Keratinocyte (primary cell): Measurements from ENCODE around the gene KCNH6. TPM values are rescaled to one million over a fixed set of nuclear protein-coding genes. Genes with fewer than 3 reads are reported as not detected.

ENCODE experiments used
- DNase-seq: peaks from one replicate; pipeline ENCODE4 v3.0.0-alpha.2; 2011; ENCODE audit warnings: low read depth, missing footprints, low spot score
- FAIRE-seq: peaks from 2 replicates; lab custom pipeline; 2011; peaks lifted over from hg19 to GRCh38; lab: Jason Lieb, UNC
- H2AFZ ChIP-seq: 2 replicates; pipeline ENCODE4 v1.6.0; 2012; ENCODE audit warnings: low read length, control low read depth, inconsistent platforms; ENCODE audit not compliant: control insufficient read depth
- H3K27ac ChIP-seq: 2 replicates; pipeline ENCODE4 v1.5.1; 2011; ENCODE audit warnings: low read length; ENCODE audit not compliant: control insufficient read depth, insufficient read depth
- H3K27me3 ChIP-seq: 3 replicates; pipeline ENCODE4 v1.6.0; 2011; ENCODE audit warnings: low read length; ENCODE audit not compliant: control insufficient read depth, insufficient read depth; ENCODE audit errors: extremely low read depth
- H3K36me3 ChIP-seq, 2 experiments: 2 replicates in 1 of 2; 3 replicates in 1 of 2; pipeline ENCODE4 v1.5.1; 2011; ENCODE audit warnings: low read length in 2 of 2, mild to moderate bottlenecking in 1 of 2; ENCODE audit not compliant: control insufficient read depth in 2 of 2, insufficient read depth in 2 of 2; ENCODE audit errors: extremely low read depth in 1 of 2
- H3K4me1 ChIP-seq: 3 replicates; pipeline ENCODE4 v1.5.1; 2011; ENCODE audit warnings: low read length; ENCODE audit not compliant: control insufficient read depth, insufficient read depth; ENCODE audit errors: extremely low read depth
- H3K4me2 ChIP-seq: 3 replicates; pipeline ENCODE4 v1.6.0; 2011; ENCODE audit warnings: low read depth, low read length; ENCODE audit not compliant: control insufficient read depth, insufficient read depth; ENCODE audit errors: extremely low read depth
- H3K4me3 ChIP-seq, 3 experiments: fragments of 200-600 bp in 1 of 3; sonication (generic) in 1 of 3; 2 replicates in 2 of 3; 3 replicates in 1 of 3; pipeline ENCODE4 v1.5.1; 2011 to 2016; ENCODE audit warnings: low read length in 3 of 3, mild to moderate bottlenecking in 3 of 3, control low read depth in 2 of 3, inconsistent platforms in 1 of 3, low read depth in 1 of 3, mixed read lengths in 1 of 3, mixed run types in 1 of 3, moderate library complexity in 1 of 3; ENCODE audit not compliant: control insufficient read depth in 2 of 3, insufficient read depth in 2 of 3; ENCODE audit errors: extremely low read depth in 1 of 3
- H3K79me2 ChIP-seq: 2 replicates; pipeline ENCODE4 v1.6.0; 2012; ENCODE audit warnings: low read length; ENCODE audit not compliant: control insufficient read depth, insufficient read depth
- H3K9ac ChIP-seq: 3 replicates; pipeline ENCODE4 v1.6.0; 2011; ENCODE audit warnings: low read length; ENCODE audit not compliant: control insufficient read depth, insufficient read depth; ENCODE audit errors: extremely low read depth
- H3K9me1 ChIP-seq: 3 replicates; pipeline ENCODE4 v1.6.0; 2011; ENCODE audit warnings: low read length; ENCODE audit not compliant: control insufficient read depth, insufficient read depth; ENCODE audit errors: extremely low read depth
- H3K9me3 ChIP-seq: 2 replicates; pipeline ENCODE4 v1.5.1; 2012; ENCODE audit warnings: low read depth, low read length; ENCODE audit not compliant: control insufficient read depth
- H4K20me1 ChIP-seq: 3 replicates; pipeline ENCODE4 v1.6.0; 2011; ENCODE audit warnings: low read length; ENCODE audit not compliant: control insufficient read depth, insufficient read depth; ENCODE audit errors: extremely low read depth
- CTCF ChIP-seq, 3 experiments: IDR thresholded peaks in 1 of 3; conservative IDR thresholded peaks in 1 of 3; optimal IDR thresholded peaks in 1 of 3; 2 replicates in 2 of 3; 3 replicates in 1 of 3; pipeline versions ENCODE3 to v1.5.1; 2011; ENCODE audit warnings: low read length in 3 of 3, mild to moderate bottlenecking in 3 of 3, moderate library complexity in 2 of 3, control low read depth in 1 of 3, inconsistent platforms in 1 of 3; ENCODE audit not compliant: insufficient read depth in 2 of 3; ENCODE audit errors: extremely low read depth in 1 of 3
- EZH2 ChIP-seq: IDR thresholded peaks from one replicate; pipeline ENCODE4 v1.6.1; 2012; ENCODE audit warnings: inconsistent platforms, mild to moderate bottlenecking, low read length, moderate library complexity
- dilution Hi-C: fragments of 300-500 bp; cut with MboI; formaldehyde crosslinking; loops from one replicate; pipeline ENCODE4 v1.7.0; 2020; ENCODE audit warnings: low sequenced_read_pairs; ENCODE audit not compliant: extremely low pct_ligation_motif_present
- polyA plus RNA-seq, 5 experiments: library from polyadenylated mRNA; depleted of rRNA in 3 of 5; stranded (reverse) in 3 of 5; stranded (forward) in 1 of 5; unstranded in 1 of 5; fragments of >200 nt; gene quantifications; 1 replicate in 1 of 5; 2 replicates in 3 of 5; 3 replicates in 1 of 5; pipeline versions ENCODE4 v1.2.1 to v1.2.3, GENCODE V29; 2011 to 2012; ENCODE audit warnings: missing spikeins in 2 of 5, low read depth in 1 of 5, low replicate concordance in 1 of 5

The KCNH6 gene
- polyA plus RNA-seq, 1 donor (not counting 4 experiments of a cell fraction or from before 2014, with no cell fraction given), result not detected

GRCh38 chr17:63482509-63482908, 40.6 kb upstream of the KCNH6 start:
- H2AFZ ChIP-seq, result no peak overlapping the region
- no peaks in the 10 kb centered on the region for H3K9me3 ChIP-seq
- TF ChIP-seq CTCF (optimal IDR thresholded peaks at IDR 0.05 in 1 of 3, IDR thresholded peaks at IDR 0.05 in 1 of 3, conservative IDR thresholded peaks at IDR 0.05 in 1 of 3; ENCODE audit: extremely low read depth in 1 of 3, insufficient read depth in 2 of 3, low read length in 3 of 3), result no peak
- no peak for TF ChIP-seq EZH2
- peaks cover 15% of the 10 kb centered on the region for H3K27me3 ChIP-seq
- H3K36me3 ChIP-seq, result no peaks in the 10 kb centered on the region
- H3K4me1 ChIP-seq, result peaks cover 18% of the 10 kb centered on the region
- no peak overlapping the region for H3K4me3 ChIP-seq
- dilution Hi-C loops, result no loop called here
- FAIRE-seq (no peak), DNase-seq (no peak)
- no peak overlapping the region for H3K27ac ChIP-seq
- no peak overlapping the region for H3K4me2 ChIP-seq
- no peaks in the 10 kb centered on the region for H4K20me1 ChIP-seq
- no peaks in the 10 kb centered on the region for H3K9me1 ChIP-seq
- H3K79me2 ChIP-seq, result no peaks in the 10 kb centered on the region
- no peak overlapping the region for H3K9ac ChIP-seq

- Histone ChIP-seq H3K27ac (no peak overlapping the region), H3K9me3 (no peaks in the 10 kb centered on the region), H3K9ac (no peak overlapping the region), H3K4me1 (peaks cover 13% of the 10 kb centered on the region), H3K79me2 (no peaks in the 10 kb centered on the region), H3K36me3 (no peaks in the 10 kb centered on the region), H4K20me1 (no peaks in the 10 kb centered on the region), H3K9me1 (no peaks in the 10 kb centered on the region), H3K27me3 (peaks cover 9% of the 10 kb centered on the region), H3K4me2 (no peak overlapping the region), H2AFZ (no peak overlapping the region), H3K4me3 (no peak overlapping the region)
- FAIRE-seq, result no peak
- TF ChIP-seq CTCF (optimal IDR thresholded peaks at IDR 0.05 in 1 of 3, IDR thresholded peaks at IDR 0.05 in 1 of 3, conservative IDR thresholded peaks at IDR 0.05 in 1 of 3; ENCODE audit: extremely low read depth in 1 of 3, insufficient read depth in 2 of 3, low read length in 3 of 3) (no peak), EZH2 (no peak)
- dilution Hi-C loops, result no loop called here
- DNase-seq, result no peak
Observed at GRCh38 chr17:63483038-63483437, 40.1 kb upstream of the KCNH6 start.
